ENCODE measurements around the gene DSCAML1. TPM values are rescaled to one million over a fixed set of nuclear protein-coding genes. Genes with fewer than 3 reads are reported as not detected.

DSCAML1 gene
- total RNA-seq, 4 donors from 2014 or later, result 0.29 to 29.1 (median 3.4) TPM

DNA sequence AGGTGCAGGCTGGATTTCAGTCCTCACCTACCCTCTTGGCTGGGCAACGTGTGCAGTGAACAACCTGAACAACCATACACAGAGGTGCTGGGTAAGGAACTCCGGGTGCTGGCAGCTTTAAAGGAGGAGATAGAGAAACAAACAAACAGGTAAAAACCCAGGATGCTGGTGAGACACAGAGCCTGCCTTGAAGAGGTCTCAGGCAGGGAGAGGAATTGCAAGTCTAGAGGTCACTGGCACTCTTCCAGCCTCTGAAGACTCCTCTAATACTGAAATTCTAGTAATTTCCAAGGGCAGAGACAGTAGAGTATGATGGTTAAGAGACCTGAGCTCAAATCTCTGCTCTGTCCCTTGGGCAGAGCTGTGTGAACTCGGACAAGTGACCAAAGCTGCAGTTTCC lies 276.8 kb downstream of the DSCAML1 start:
- DNase-seq, result no peak
- H3K27ac ChIP-seq, result no peak overlapping the region
- H3K4me3 ChIP-seq, result no peak overlapping the region
- intact Hi-C loops (cut with DNase I; ENCODE audit: low total_unique reads), result no loop called here
- TF ChIP-seq POLR2A (IDR thresholded peaks at IDR 0.05), result no peak
- TF ChIP-seq, protein P1, sequence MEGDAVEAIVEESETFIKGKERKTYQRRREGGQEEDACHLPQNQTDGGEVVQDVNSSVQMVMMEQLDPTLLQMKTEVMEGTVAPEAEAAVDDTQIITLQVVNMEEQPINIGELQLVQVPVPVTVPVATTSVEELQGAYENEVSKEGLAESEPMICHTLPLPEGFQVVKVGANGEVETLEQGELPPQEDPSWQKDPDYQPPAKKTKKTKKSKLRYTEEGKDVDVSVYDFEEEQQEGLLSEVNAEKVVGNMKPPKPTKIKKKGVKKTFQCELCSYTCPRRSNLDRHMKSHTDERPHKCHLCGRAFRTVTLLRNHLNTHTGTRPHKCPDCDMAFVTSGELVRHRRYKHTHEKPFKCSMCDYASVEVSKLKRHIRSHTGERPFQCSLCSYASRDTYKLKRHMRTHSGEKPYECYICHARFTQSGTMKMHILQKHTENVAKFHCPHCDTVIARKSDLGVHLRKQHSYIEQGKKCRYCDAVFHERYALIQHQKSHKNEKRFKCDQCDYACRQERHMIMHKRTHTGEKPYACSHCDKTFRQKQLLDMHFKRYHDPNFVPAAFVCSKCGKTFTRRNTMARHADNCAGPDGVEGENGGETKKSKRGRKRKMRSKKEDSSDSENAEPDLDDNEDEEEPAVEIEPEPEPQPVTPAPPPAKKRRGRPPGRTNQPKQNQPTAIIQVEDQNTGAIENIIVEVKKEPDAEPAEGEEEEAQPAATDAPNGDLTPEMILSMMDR (IDR thresholded peaks at IDR 0.05), result no peak
- H3K9me3 ChIP-seq, result no peaks in the 10 kb centered on the region
- H3K36me3 ChIP-seq, result no peaks in the 10 kb centered on the region
- no peaks in the 10 kb centered on the region for H3K27me3 ChIP-seq
- no peaks in the 10 kb centered on the region for H3K4me1 ChIP-seq

DNA sequence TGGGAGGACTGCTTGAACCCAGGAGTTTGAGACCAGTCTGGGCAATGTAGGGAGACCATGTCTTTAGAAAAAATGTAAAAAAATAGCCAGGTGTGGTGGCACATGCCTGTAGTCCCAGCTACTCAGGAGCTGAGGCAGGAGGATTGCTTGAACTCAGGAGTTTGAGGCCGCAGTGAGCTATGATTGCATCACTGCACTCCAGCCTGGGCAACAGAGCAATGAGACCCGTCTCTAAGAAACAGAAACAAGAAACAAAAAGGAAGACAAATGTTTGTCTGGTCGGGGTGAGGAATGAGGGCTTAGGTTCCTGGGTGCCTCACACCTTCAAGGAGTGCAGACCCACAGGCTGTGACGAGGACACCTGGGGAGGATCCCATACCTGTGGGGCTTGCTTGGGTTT lies 277.4 kb downstream of the DSCAML1 start:
- no peaks in the 10 kb centered on the region for H3K27me3 ChIP-seq
- H3K9me3 ChIP-seq, result no peaks in the 10 kb centered on the region
- TF ChIP-seq, protein P1 (IDR thresholded peaks at IDR 0.05), result no peak
- TF ChIP-seq POLR2A (IDR thresholded peaks at IDR 0.05), result no peak
- intact Hi-C loops (cut with DNase I; ENCODE audit: low total_unique reads), result no loop called here
- H3K4me1 ChIP-seq, result no peaks in the 10 kb centered on the region
- DNase-seq, result no peak
- no peak overlapping the region for H3K4me3 ChIP-seq
- no peak overlapping the region for H3K27ac ChIP-seq
- no peaks in the 10 kb centered on the region for H3K36me3 ChIP-seq

DNA sequence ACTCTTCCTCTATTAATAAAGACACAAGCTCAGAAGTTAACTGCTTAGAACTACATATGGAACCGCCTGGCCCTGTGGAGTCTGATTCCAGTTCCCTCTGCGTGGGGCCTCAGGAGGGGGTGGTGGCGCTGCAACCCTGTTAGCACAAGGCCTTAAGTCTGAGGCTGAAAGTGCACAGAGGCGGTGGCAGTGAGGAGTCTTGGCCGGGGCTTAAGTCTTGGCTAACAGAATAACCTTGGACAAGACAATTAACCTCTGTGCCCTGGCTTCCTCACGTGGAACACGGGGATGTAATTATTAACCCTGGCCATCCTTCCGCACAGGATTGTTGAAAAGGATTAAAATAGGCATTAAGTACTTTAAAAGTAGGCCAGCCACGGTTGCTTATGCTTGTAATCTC lies 277.8 kb downstream of the DSCAML1 start:
- H3K9me3 ChIP-seq, result no peaks in the 10 kb centered on the region
- no peaks in the 10 kb centered on the region for H3K36me3 ChIP-seq
- TF ChIP-seq POLR2A (IDR thresholded peaks at IDR 0.05), result no peak
- TF ChIP-seq, protein P1 (IDR thresholded peaks at IDR 0.05), result no peak
- no peaks in the 10 kb centered on the region for H3K4me1 ChIP-seq
- intact Hi-C loops (cut with DNase I; ENCODE audit: low total_unique reads), result no loop called here
- H3K27me3 ChIP-seq, result no peaks in the 10 kb centered on the region
- no peak overlapping the region for H3K4me3 ChIP-seq
- no peak for DNase-seq
- H3K27ac ChIP-seq, result no peak overlapping the region

DNA sequence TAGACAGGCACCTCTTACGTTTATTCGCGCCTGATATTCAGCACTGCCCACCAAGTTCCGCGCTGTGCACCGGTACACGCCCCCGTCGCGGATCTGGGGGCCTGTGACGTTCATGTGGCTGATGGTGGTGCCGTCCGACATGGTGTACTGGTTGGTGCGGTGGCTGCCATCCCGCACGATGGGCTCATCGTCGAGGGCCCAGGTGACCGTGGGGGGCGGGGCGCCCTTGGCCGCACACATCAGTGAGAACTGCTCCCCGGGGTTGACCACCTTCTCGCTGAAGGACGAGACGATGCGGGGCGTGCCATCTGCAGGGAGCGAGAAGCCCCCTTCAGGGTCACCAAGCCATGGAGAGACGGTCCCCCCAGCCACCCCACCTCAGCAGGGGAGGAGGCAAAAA lies 278.6 kb downstream of the DSCAML1 start:
- no peak for DNase-seq
- TF ChIP-seq POLR2A (IDR thresholded peaks at IDR 0.05), result no peak
- TF ChIP-seq, protein P1 (IDR thresholded peaks at IDR 0.05), result no peak
- no peaks in the 10 kb centered on the region for H3K9me3 ChIP-seq
- no peaks in the 10 kb centered on the region for H3K27me3 ChIP-seq
- H3K4me3 ChIP-seq, result no peak overlapping the region
- intact Hi-C loops (cut with DNase I; ENCODE audit: low total_unique reads), result no loop called here
- H3K4me1 ChIP-seq, result no peaks in the 10 kb centered on the region
- H3K27ac ChIP-seq, result no peak overlapping the region
- no peaks in the 10 kb centered on the region for H3K36me3 ChIP-seq

DNA sequence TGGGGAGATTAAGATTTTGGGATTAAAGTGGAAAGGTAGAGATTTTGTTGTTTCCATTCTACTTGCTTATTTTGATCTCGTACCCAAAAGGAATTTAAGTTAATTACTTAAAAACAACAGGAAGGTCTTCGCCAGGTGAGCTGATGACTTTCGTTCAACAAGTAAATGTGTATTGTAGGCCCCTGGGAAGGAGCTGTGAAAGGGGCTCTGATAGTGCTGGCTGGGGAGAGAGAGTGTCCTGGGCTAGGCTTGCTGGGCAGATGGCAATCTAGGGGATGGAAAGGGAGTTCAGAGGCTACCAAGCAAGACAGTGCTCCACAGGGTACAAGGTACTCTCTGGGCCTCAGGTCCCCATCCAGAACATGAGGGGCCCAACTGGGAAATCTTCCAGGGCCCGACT lies 279.9 kb downstream of the DSCAML1 start:
- no peaks in the 10 kb centered on the region for H3K4me1 ChIP-seq
- H3K4me3 ChIP-seq, result no peak overlapping the region
- no peak for DNase-seq
- TF ChIP-seq, protein P1 (IDR thresholded peaks at IDR 0.05), result no peak
- no peak for TF ChIP-seq POLR2A (IDR thresholded peaks at IDR 0.05)
- H3K27me3 ChIP-seq, result no peaks in the 10 kb centered on the region
- H3K36me3 ChIP-seq, result no peaks in the 10 kb centered on the region
- H3K27ac ChIP-seq, result no peak overlapping the region
- intact Hi-C loops (cut with DNase I; ENCODE audit: low total_unique reads), result no loop called here
- H3K9me3 ChIP-seq, result no peaks in the 10 kb centered on the region

All from uterus (tissue), 4 donors.